HUES6 (cell line): ENCODE data around the gene MTAP.
A peak's percentile ranks its signal among the peaks of the same experiment; 100 is the strongest.

Experiments
- H3K27ac ChIP-seq: 2 replicates; pipeline ENCODE4 v1.7.0; 2013; ENCODE audit warnings: low read depth, mild to moderate bottlenecking, low read length, inconsistent platforms
- H3K27me3 ChIP-seq: 2 replicates; pipeline ENCODE4 v1.6.1; 2013; ENCODE audit warnings: low read length; ENCODE audit not compliant: control insufficient read depth, insufficient read depth
- H3K36me3 ChIP-seq: 2 replicates; pipeline ENCODE4 v1.6.1; 2013; ENCODE audit warnings: low read length; ENCODE audit not compliant: control insufficient read depth, insufficient read depth
- H3K4me1 ChIP-seq: 2 replicates; pipeline ENCODE4 v1.6.1; 2013; ENCODE audit warnings: low read length; ENCODE audit not compliant: control insufficient read depth, insufficient read depth
- H3K4me3 ChIP-seq: 2 replicates; pipeline ENCODE4 v1.5.1; 2013; ENCODE audit warnings: low read depth, low read length
- H3K9ac ChIP-seq: one replicate; pipeline ENCODE4 v1.6.1; 2013; ENCODE audit warnings: mild to moderate bottlenecking, low read length
- H3K9me3 ChIP-seq: 2 replicates; pipeline ENCODE4 v1.6.1; 2013; ENCODE audit warnings: low read depth, low read length; ENCODE audit not compliant: control insufficient read depth, insufficient read depth

Gene MTAP

DNA sequence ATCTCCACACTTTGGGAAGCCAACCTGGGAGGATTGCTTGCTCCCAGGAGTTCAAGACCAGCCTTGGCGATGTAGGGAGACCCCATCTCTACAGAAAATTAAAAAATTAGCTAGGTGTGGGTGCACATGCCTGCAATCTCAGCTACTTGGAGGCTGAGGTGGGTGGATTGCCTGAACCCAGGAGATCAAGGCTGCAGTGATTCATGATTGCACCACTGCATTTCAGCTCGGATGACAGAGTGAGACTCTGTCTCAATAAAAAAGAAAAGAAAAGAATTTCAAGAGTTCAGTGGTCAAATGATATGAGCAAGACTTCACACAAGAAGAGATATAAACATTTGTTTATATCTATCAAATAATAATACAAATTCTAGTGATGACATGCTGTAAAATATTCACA is 23.0 kb upstream of the MTAP start:
- Histone ChIP-seq H3K4me1 (0 out of 2 replicates have a peak, but pooled peaks cover 6% of the 10 kb centered on the region), H3K27ac (no peak overlapping the region), H3K9me3 (no peaks in the 10 kb centered on the region)

DNA sequence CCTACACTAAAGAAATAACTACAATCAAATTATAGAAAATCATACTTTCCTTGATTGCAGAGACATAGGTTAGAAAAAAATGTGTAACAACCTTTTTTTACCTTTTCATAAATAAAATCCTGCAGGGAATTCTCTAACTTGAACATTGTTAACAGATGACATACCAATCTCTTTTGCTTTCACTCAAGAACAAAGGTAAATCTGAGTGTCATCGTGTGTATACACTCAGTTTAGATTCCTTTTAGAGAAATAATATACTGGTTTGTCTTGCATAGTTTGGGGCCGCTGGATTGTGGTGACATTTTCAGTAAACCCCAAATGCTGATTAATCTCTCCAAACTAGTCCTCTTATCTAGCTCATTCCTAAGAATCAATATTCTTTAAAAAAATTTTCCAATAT is 20.8 kb upstream of the MTAP start:
- H3K9me3 ChIP-seq, result no peaks in the 10 kb centered on the region
- H3K4me3 ChIP-seq, result no peak overlapping the region
- H3K27me3 ChIP-seq, result peaks cover 64% of the 10 kb centered on the region
- 0 out of 2 replicates have a peak, but pooled peaks cover 6% of the 10 kb centered on the region for H3K4me1 ChIP-seq
- no peak overlapping the region for H3K27ac ChIP-seq
- no peaks in the 10 kb centered on the region for H3K36me3 ChIP-seq
- H3K9ac ChIP-seq, result no peak overlapping the region

More for the DNA sequence above, 23.0 kb upstream of the MTAP start:
- Histone ChIP-seq H3K36me3 (no peaks in the 10 kb centered on the region), H3K27me3 (peaks cover 64% of the 10 kb centered on the region), H3K4me3 (no peak overlapping the region), H3K9ac (no peak overlapping the region)

DNA sequence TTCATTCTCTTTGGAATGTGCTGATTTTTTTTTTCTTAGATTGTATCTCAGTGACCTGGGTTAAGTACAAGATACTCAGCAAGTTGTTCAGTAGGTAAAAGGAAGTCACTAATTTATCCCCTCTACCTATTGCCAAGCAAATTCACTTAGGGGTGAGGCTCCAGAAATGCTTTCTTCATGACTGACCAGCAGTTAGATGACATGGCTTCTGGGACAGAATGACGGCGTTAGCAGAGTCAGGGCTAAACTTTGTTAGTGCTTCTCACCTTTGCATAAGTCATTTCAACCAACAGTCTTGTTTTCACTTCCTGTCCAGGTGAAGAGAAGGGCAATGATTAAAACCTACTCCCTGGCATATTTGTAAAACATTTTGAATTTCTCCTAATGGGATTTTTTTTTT is 20.2 kb upstream of the MTAP start:
- H3K36me3 ChIP-seq, result no peaks in the 10 kb centered on the region
- H3K9me3 ChIP-seq, result no peaks in the 10 kb centered on the region
- no peak overlapping the region for H3K9ac ChIP-seq
- H3K27me3 ChIP-seq, result peaks cover 62% of the 10 kb centered on the region
- 0 out of 2 replicates have a peak, but pooled peaks cover 6% of the 10 kb centered on the region for H3K4me1 ChIP-seq
- H3K4me3 ChIP-seq, result no peak overlapping the region
- H3K27ac ChIP-seq, result no peak overlapping the region

DNA sequence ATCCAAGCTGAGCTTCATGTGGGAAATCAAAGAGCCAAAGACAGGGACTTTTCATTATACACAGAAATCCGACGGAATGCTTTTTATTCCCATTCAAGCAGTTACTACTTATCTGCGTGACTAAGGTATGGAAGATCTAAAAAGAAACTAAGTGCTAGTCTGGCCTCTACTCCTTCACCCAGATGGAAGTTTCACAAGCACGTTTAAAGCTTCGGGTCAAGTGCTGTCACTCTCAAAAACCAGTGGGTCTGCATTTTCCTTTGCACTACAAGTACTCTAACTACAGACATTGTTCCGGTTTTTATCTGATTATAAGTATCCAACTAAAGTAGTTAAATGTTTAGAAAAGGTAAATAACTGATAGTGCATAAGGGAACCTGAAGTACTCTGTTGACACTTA is 13.7 kb upstream of the MTAP start:
- Histone ChIP-seq H3K4me1 (no peaks in the 10 kb centered on the region), H3K27ac (no peak overlapping the region), H3K9ac (no peak overlapping the region), H3K9me3 (no peaks in the 10 kb centered on the region), H3K27me3 (peaks cover 85% of the 10 kb centered on the region), H3K36me3 (no peaks in the 10 kb centered on the region), H3K4me3 (no peak overlapping the region)

DNA sequence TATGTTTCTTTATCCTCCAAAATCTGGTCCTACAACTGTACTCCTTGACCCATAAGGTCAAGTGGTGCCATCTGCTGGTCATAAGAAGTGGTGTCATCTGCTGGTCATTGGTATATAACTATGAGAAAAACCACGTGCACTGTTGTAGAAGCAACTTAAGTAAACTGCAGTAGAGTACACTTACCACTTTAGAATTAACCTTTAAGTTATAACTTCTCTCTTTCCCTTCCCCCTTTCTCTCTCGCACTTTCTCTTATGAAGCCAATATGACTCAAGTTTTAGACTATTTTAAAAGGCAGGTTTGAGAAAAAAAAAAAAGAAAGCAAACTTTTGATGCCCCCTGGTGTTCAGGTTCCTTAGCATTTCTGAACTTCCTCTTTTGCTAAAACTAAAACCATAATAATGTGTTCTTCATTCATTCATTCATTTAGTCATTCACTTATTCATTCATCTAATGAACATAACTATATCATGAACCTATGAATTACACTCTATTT is 12.8 kb upstream of the MTAP start:
- Histone ChIP-seq H3K4me1 (no peaks in the 10 kb centered on the region), H3K9ac (no peak overlapping the region), H3K27me3 (peaks cover 85% of the 10 kb centered on the region), H3K36me3 (no peaks in the 10 kb centered on the region), H3K4me3 (no peak overlapping the region), H3K27ac (no peak overlapping the region), H3K9me3 (no peaks in the 10 kb centered on the region)

DNA sequence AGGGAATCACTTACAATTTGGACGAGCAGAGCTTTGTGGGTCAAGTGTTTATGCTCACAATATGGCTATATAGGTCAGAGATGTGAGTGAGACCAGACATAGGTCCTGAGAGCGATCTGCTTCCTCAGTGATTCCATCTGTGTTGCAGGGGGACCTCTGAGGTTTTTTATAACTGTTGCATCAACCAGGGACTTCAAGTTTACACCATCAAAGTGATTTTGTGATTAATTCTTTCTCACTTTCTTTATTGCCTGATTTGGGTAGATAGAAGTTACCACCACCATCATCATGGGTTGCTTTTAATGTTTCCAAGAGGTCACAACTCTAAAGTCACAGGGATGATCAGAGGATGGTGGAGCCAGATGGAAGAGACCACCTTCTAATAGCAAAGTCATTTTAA is 7.0 kb upstream of the MTAP start:
- no peaks in the 10 kb centered on the region for H3K4me1 ChIP-seq
- H3K27ac ChIP-seq, result no peak overlapping the region
- peaks cover 92% of the 10 kb centered on the region for H3K27me3 ChIP-seq
- no peak overlapping the region for H3K4me3 ChIP-seq
- no peak overlapping the region for H3K9ac ChIP-seq
- H3K36me3 ChIP-seq, result no peaks in the 10 kb centered on the region
- H3K9me3 ChIP-seq, result no peaks in the 10 kb centered on the region

DNA sequence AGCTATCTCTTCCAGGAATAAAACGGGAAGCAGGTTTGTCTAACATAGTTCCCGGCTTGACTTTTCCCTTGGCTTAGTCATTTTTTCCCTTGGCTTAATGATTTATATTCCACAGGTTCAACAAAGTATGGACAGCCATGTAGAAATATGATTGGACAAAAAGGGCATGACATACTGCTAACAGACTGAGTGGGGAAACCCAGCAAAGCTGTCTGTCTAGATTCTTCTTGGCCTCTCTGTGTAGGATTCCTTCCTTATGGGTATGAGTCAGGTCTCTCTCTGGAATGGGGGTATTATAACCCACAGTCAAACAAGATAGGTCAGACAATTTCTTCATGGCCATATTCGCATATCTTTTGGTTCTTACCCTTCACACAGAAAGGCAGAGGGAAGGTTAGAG is 5.7 kb upstream of the MTAP start:
- H3K36me3 ChIP-seq, result no peaks in the 10 kb centered on the region
- H3K4me1 ChIP-seq, result peaks cover 4% of the 10 kb centered on the region; the same call in 1 of the 2 replicates
- peaks cover 93% of the 10 kb centered on the region for H3K27me3 ChIP-seq
- no peak overlapping the region for H3K9ac ChIP-seq
- no peak overlapping the region for H3K27ac ChIP-seq
- H3K4me3 ChIP-seq, result no peak overlapping the region
- H3K9me3 ChIP-seq, result no peaks in the 10 kb centered on the region

DNA sequence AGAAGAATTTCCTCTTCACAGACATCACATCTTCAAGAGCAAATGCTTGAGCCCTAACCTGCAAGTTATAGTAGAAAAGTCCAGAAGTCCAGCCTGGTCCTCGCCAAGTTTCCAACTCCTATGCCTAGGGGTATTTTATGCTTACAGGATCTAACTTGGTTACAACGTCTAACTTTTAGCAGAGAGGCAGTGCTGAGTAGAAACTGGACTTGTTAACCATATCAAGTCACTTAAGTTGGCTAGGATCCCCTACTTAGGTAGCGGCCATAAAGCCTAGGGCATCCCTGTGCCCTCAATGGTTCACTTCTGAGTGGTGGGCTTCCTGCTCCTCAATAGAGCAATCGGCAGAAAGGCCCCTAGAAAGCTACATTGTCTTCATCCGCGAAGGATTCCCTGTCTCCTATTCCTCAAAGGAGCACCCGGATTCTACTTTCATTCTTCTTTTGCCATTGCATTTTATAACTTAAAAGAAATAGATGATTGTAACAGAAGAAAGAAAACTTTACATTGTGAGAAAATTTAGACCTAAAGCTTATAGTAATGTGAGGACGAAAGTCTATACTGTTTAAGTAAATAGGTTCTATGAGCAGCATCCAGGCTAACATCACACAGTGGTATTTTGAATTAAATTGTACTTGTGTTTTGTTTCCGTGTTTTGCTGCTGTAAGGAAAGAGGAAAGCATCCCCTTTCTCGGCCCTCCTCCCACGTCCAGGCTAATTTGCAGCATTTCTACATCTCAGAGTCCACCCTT is 1.3 kb upstream of the MTAP start:
- no peak overlapping the region for H3K27ac ChIP-seq
- peak overlapping the region; percentile 89 for H3K4me3 ChIP-seq
- peaks cover 56% of the 10 kb centered on the region for H3K27me3 ChIP-seq
- H3K9me3 ChIP-seq, result no peaks in the 10 kb centered on the region
- peaks cover 26% of the 10 kb centered on the region for H3K4me1 ChIP-seq
- H3K36me3 ChIP-seq, result peaks cover 13% of the 10 kb centered on the region
- peak overlapping the region; percentile 95 for H3K9ac ChIP-seq

DNA sequence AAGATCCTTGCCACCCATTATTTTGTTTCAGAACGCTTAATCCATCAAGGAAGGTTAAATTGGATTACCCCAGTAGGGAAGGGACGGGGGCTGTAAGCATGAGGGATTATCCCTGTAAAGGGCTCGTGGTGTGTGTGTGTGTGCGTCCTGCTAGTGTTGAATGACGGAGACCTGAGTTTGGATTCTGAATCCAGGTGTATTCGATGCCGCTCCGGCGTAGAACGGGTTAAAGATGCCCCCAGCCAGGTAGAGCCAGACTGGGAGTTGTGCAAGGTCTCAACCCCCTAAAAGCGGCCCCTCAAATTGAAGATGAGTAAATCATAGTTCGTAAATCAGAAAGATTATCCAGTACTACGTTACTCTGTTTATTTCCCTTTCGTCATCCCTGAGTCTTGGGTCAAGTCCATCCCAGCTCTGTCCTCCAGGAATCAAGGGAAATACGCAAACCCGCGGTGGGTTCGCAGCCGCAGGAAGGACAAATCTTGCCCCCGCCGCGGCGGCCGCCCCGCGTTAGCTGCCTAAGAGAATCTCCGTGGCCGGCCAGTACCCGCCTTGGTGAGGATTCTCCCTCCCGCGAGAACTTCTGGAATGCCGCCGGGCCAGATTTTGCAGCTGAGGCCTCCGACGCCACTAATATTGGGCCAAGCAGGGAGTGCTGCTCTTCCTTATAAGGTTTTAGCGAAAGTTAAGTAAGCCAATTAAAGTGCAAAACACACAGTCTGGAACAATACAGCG is 586 bp upstream of the MTAP start:
- Histone ChIP-seq H3K27me3 (peaks cover 48% of the 10 kb centered on the region), H3K27ac (peak overlapping the region; percentile 79; the same call in 1 of the 2 replicates), H3K9ac (peak overlapping the region; percentile 95), H3K9me3 (no peaks in the 10 kb centered on the region), H3K36me3 (peaks cover 15% of the 10 kb centered on the region), H3K4me3 (peak overlapping the region; percentile 89), H3K4me1 (peaks cover 31% of the 10 kb centered on the region)

DNA sequence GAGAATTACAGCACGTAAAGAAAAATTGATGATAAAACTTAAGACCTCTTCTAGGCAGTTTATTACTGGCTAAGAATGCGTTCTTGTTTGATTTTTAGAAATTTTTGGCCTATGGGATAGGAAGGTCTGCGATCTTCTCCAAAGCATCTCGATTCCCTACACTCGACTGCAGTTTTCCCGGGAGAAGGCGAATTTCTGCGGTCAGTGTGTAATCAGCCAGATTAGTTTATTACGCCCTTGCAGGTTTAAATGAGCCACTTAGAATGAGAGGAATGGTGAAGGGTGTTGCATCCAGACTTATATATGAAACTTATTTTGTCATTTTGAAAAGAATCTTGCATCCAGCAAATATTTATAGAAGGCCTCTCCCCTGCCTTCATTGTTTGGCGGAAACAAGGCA is 1.2 kb downstream of the MTAP start:
- Histone ChIP-seq H3K9ac (peak overlapping the region; percentile 95), H3K36me3 (peaks cover 26% of the 10 kb centered on the region), H3K4me3 (peak overlapping the region; percentile 89), H3K27me3 (peaks cover 30% of the 10 kb centered on the region), H3K4me1 (peaks cover 31% of the 10 kb centered on the region), H3K9me3 (no peaks in the 10 kb centered on the region), H3K27ac (peak overlapping the region; percentile 79; the same call in 1 of the 2 replicates)

DNA sequence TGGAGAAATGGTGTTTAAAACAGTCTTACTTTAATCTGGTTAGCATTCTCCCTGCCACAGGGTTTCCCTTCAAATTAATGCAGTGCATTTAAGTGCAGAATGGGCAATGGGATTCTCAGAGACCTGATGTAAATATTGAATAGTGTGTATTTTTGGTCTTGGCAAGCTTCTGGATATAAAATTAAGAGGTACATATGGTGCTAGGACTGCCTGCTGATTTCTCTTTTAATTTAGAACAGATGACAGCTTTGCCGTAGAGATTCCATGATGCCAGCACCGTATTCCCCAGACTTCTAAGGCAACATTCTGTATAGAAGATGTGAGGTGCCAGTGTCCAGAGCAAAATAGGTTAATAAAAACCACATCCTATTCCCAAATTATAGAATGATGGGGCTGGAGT is 1.9 kb downstream of the MTAP start:
- peak overlapping the region; percentile 89 for H3K4me3 ChIP-seq
- H3K9me3 ChIP-seq, result no peaks in the 10 kb centered on the region
- peak overlapping the region; percentile 95 for H3K9ac ChIP-seq
- H3K27ac ChIP-seq, result no peak overlapping the region
- H3K27me3 ChIP-seq, result peaks cover 23% of the 10 kb centered on the region
- peaks cover 32% of the 10 kb centered on the region for H3K36me3 ChIP-seq
- H3K4me1 ChIP-seq, result peaks cover 31% of the 10 kb centered on the region
